Large intestine (tissue), 3 donors: ENCODE results near the gene TJP1. TPM values are rescaled to one million over a fixed set of nuclear protein-coding genes. Genes with fewer than 3 reads are reported as not detected.
"Not testable (repeated sequence)": the region's sequence is repeated elsewhere in the genome, so short reads cannot be mapped to it uniquely, and the experiment has no call there.

Experiments used
- DNase-seq, 2 donors: peaks; one replicate each; pipeline versions ENCODE4 v3.0.0 to v3.0.0-alpha.2; 2013
- H3K27ac ChIP-seq: one replicate; pipeline ENCODE4 v1.5.1; 2013; ENCODE audit warnings: low read length
- H3K27me3 ChIP-seq: 2 replicates; pipeline ENCODE4 v1.6.1; 2013; ENCODE audit warnings: low read length; ENCODE audit not compliant: control insufficient read depth, insufficient read depth
- H3K36me3 ChIP-seq: 2 replicates; pipeline ENCODE4 v1.6.1; 2013; ENCODE audit warnings: low read length; ENCODE audit not compliant: control insufficient read depth, insufficient read depth
- H3K4me1 ChIP-seq: one replicate; pipeline ENCODE4 v1.6.1; 2013; ENCODE audit warnings: low read length; ENCODE audit not compliant: control insufficient read depth, insufficient read depth
- H3K4me3 ChIP-seq: one replicate; pipeline ENCODE4 v1.5.1; 2013; ENCODE audit warnings: low read length
- H3K9me3 ChIP-seq: one replicate; pipeline ENCODE4 v1.6.1; 2013; ENCODE audit warnings: mild to moderate bottlenecking, low read depth, low read length, moderate library complexity; ENCODE audit not compliant: control insufficient read depth
- WGBS: methylation state at CpG from one replicate; pipeline ENCODE4 v1.1.5; 2013; ENCODE audit warnings: low lambda C conversion rate; ENCODE audit not compliant: insufficient coverage; 5-methylcytosine and 5-hydroxymethylcytosine counted together
- polyA plus RNA-seq: library from polyadenylated mRNA; unstranded; fragments of 120-200 nt; gene quantifications from one replicate; pipeline ENCODE4 v1.2.1, GENCODE V29; 2013

Gene TJP1
- polyA plus RNA-seq, 1 donor, result 62.9 TPM

DNA sequence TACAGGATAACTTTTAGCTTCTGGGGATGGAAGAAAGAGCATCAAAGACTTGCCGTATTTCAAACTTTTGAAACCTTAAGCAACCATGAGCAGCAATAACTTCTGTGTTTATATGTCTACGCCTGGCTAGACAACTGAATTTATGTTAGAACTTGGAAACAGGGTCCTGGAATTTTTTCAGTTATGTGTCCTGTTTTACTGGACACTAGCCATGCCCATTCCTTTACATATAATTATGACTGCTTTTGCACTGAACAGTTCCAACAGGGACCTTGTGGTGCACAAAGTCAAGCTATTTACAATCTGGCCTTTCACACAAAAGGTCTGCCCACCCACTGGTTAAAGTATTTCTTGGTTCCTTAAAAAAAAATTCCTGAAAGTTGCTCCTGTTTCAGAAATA lies 37.1 kb downstream of the TJP1 start:
- WGBS, result no CpG with 5 or more reads among the region's 2 CpGs
- H3K36me3 ChIP-seq, result peaks cover 3% of the 10 kb centered on the region
- H3K27me3 ChIP-seq, result no peaks in the 10 kb centered on the region
- DNase-seq, result no peak
- no peaks in the 10 kb centered on the region for H3K4me1 ChIP-seq
- H3K27ac ChIP-seq, result no peak overlapping the region
- H3K4me3 ChIP-seq, result no peak overlapping the region
- no peaks in the 10 kb centered on the region for H3K9me3 ChIP-seq

DNA sequence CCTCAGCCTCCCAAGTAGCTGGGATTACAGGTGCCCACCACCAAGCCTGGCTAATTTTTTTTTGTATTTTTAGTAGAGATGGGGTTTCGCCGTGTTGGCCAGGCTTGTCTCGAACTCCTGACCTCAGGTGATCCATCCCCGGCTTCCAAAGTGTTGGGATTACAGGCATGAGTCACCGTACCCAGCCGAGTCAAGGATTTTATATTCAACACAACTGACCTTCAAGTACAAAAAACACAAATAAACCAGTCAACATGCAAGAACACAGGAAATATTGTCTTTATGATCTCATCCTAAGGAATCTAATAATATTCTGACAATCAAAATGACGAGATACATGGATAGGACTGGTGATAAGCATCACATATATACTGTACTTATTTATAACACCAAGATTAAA lies 37.9 kb downstream of the TJP1 start:
- H3K9me3 ChIP-seq, result no peaks in the 10 kb centered on the region
- H3K4me3 ChIP-seq, result no peak overlapping the region
- peaks cover 3% of the 10 kb centered on the region for H3K36me3 ChIP-seq
- no peak overlapping the region for H3K27ac ChIP-seq
- 100% methylated on average over 1 of the region's 7 CpGs for WGBS
- H3K27me3 ChIP-seq, result no peaks in the 10 kb centered on the region
- no peaks in the 10 kb centered on the region for H3K4me1 ChIP-seq
- DNase-seq, result no peak

DNA sequence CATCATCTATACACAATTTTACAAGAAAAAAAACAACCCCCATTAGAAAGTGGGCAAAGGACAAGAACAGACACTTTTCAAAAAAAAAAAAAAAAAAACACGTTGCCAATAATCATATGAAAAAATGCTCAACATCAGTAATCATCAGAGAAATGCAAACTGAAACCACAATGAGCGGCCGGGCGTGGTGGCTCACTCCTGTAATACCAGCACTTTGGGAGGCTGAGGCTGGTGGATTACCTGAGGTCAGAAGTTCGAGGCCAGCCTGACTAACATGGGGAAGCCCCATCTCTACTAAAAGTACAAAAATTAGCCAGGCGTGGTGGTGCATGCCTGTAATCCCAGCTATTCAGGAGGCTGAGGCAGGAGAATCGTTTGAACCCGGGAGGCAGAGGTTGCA lies 39.5 kb downstream of the TJP1 start:
- H3K4me1 ChIP-seq, DNase-seq, H3K36me3 ChIP-seq, H3K9me3 ChIP-seq, H3K4me3 ChIP-seq, H3K27me3 ChIP-seq, H3K27ac ChIP-seq: not testable (repeated sequence)
- WGBS, result no CpG with 5 or more reads among the region's 8 CpGs

DNA sequence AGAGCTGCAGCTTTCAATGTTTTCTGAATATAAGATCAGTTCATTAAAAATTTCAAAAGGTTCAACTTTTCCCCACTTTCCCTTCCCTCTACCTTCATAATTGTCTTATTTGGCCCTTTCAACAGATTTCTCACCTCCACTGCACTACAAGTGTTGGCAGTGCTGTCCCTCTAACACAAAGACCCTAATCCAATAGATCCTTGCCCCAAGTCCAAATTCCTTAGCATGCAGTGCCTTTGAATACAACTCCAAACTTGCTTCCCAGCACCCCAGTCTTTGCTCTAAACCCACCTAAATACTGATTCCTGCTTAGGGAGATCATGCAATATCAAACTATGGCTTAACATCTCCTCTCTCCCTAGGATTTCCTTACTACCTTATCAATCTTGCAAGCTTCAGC lies 43.9 kb downstream of the TJP1 start:
- H3K27me3 ChIP-seq, result no peaks in the 10 kb centered on the region
- no peak for DNase-seq

DNA sequence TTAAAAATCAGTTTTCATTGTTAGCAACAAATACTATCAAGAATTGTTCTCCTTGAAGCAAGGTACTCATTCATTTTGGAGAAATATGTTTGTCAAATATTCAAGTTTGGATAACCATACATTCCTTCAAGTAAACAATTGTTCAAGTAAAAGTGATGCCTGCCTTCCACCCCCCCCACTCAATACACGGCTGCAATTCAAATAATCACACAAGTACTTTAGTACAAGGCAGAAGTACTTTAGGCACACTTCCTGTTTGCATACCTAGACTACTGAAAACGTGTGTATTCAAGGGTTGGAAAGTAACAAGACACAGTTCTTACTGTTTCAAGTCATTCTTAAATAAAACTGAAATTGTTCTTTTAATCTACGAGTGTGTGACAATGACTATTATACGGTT lies 45.4 kb downstream of the TJP1 start:
- Histone ChIP-seq H3K36me3 (peaks cover 3% of the 10 kb centered on the region), H3K27ac (no peak overlapping the region), H3K4me3 (no peak overlapping the region), H3K27me3 (no peaks in the 10 kb centered on the region), H3K9me3 (no peaks in the 10 kb centered on the region), H3K4me1 (no peaks in the 10 kb centered on the region)
- no peak for DNase-seq
- 78% methylated on average over 3 of the region's 4 CpGs for WGBS

More for the DNA sequence above, 43.9 kb downstream of the TJP1 start:
- peaks cover 3% of the 10 kb centered on the region for H3K36me3 ChIP-seq
- H3K27ac ChIP-seq, result no peak overlapping the region
- H3K9me3 ChIP-seq, result no peaks in the 10 kb centered on the region
- no peaks in the 10 kb centered on the region for H3K4me1 ChIP-seq
- H3K4me3 ChIP-seq, result no peak overlapping the region

DNA sequence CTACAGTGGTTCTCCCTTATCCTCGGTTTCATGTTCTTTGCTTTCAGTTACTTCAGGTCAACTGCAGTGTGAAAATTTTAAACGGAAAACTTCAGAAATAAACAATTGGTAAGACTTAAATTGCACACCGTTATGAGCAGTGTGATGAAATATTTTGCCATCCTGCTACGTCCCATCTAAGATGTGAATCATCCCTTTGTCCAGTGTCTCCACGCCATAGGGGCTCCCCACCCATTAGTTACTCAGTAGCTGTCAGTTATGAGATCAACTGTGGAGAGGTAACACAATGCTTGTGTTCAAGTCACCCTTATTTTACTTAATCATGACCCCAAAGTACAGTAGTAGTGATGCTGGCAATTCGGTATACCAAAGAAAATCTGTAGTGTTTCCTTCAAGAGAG lies 47.4 kb downstream of the TJP1 start:
- 100% methylated on average over 1 of the region's 6 CpGs for WGBS
- H3K27ac ChIP-seq, result no peak overlapping the region
- no peaks in the 10 kb centered on the region for H3K4me1 ChIP-seq
- H3K4me3 ChIP-seq, result no peak overlapping the region
- peaks cover 11% of the 10 kb centered on the region for H3K36me3 ChIP-seq
- H3K9me3 ChIP-seq, result no peaks in the 10 kb centered on the region
- DNase-seq, result no peak
- no peaks in the 10 kb centered on the region for H3K27me3 ChIP-seq

DNA sequence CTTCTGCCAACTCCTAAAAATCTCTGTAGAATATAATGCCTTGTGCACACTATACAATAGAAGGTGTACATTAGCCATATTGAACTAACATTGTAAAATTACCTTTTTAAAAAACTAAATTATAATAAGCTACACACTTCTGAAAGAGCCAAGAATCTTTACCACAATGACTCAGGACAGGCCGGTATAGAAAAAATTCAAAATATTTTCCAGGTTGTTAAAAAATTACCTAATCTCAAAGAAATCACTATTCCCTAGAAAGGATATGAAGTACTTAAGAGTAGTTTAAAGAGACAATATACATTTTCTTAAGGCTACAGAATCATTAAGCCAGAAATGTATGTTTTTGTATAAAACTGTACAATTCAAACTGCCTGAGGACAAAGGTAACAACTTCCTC lies 48.5 kb downstream of the TJP1 start:
- 100% methylated on average over 1 of the region's 1 CpG for WGBS
- DNase-seq, result no peak
- no peak overlapping the region for H3K27ac ChIP-seq
- H3K4me3 ChIP-seq, result no peak overlapping the region
- no peaks in the 10 kb centered on the region for H3K4me1 ChIP-seq
- peaks cover 18% of the 10 kb centered on the region for H3K36me3 ChIP-seq
- H3K27me3 ChIP-seq, result no peaks in the 10 kb centered on the region
- H3K9me3 ChIP-seq, result no peaks in the 10 kb centered on the region

DNA sequence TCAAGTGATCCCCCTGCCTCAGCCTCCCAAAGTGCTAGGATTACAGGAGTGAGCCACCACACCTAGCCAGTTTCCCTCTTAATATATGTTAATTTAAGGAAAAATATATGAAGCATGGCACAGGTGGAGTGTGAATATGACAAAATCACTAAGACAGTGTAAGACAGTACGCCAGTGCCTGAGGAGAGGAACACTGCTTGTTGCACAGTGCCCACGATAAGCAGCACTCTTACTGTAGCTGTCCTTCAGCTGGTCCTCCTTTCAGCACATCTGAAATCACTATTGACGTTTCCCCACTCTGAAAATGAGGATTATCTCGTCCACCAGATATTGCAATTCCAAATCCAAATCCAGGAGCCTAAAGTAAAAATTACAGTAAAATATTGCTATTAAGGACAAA lies 49.3 kb downstream of the TJP1 start:
- no peaks in the 10 kb centered on the region for H3K27me3 ChIP-seq
- H3K4me3 ChIP-seq, result no peak overlapping the region
- H3K27ac ChIP-seq, result no peak overlapping the region
- WGBS, result 86% methylated on average over 1 of the region's 4 CpGs
- H3K4me1 ChIP-seq, result no peaks in the 10 kb centered on the region
- H3K9me3 ChIP-seq, result no peaks in the 10 kb centered on the region
- no peak for DNase-seq
- H3K36me3 ChIP-seq, result peaks cover 22% of the 10 kb centered on the region

DNA sequence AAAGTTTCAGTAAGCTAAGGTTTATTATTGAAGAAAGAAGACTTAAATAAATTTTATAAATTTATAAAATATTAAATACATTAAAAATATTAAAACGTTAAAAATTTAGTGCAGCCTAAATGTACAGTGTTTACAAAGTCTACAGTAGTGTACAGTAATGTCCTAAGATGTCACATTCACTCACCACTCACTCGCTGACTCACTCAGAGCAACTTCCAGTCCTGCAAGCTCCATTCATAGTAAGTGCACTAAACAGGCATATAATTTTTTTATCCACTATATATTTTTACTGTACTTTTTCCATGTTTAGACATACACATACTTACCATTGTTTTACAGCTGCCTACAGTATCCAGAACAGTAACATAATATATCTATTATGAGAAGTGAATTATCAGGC lies 51.5 kb downstream of the TJP1 start:
- WGBS, result 72% methylated on average over 2 of the region's 2 CpGs
- Histone ChIP-seq H3K27me3 (no peaks in the 10 kb centered on the region), H3K4me3 (no peak overlapping the region), H3K9me3 (no peaks in the 10 kb centered on the region), H3K36me3 (peaks cover 37% of the 10 kb centered on the region), H3K27ac (no peak overlapping the region), H3K4me1 (no peaks in the 10 kb centered on the region)
- no peak for DNase-seq

DNA sequence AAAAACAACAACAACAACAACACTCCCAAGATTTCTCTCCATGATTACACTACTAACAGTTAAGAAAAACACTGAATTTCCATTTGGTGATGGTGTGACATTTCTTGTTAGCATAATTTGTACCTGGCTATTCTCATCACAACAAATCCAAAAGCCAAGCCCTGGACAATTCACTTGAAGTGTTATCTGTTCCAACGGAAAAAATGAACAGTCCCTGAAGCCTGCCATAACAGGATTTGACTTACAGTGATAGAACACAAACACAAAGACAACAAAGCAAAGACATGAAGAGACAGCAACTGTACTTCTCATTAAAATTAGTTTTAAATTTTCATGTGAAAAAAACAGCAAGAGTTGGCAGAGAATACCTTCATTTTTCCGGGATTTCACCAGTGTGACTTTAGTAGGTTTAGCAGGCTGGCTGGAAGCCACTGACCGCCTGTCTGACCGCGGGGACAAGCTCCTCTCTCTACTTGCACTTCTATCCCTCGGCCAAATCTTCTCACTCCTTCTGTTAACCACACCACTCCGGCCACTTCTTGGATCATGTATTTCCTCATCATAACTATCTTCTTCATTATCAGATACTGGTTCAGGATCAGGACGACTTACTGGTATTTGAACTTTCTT lies 56.3 kb downstream of the TJP1 start:
- WGBS, result 71% methylated on average over 1 of the region's 8 CpGs
- Histone ChIP-seq H3K9me3 (no peaks in the 10 kb centered on the region), H3K4me1 (no peaks in the 10 kb centered on the region), H3K27ac (no peak overlapping the region), H3K4me3 (no peak overlapping the region), H3K27me3 (no peaks in the 10 kb centered on the region), H3K36me3 (peaks cover 70% of the 10 kb centered on the region)
- DNase-seq, result no peak

DNA sequence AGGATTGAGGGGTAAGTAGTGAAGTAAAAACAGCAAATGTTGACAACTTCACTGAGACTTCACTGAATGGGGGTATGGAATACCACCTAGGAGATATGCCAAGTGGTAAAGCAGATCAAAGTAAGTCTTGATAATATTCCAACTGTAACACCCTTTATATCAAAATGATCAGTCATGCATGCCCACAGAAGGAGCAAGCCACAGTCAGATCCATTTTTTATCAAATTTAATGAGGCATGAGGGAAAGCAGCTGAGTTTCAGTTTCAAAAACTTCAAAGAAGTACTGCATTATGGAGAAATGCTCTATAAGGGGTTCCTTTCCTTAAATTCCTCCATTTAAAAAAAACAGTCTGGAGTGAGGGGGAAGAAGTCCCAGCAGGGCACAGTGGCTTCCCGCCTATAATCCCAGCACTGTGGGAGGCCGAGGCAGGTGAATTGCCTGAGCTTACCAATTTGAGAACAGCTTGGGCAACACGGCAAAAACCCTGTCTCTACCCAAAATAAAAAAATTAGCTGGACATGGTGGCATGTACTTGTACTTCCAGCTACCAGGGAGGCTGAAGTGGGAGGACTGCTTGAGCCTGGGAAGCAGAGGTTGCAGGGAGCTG lies 56.9 kb downstream of the TJP1 start:
- Histone ChIP-seq H3K36me3 (peaks cover 73% of the 10 kb centered on the region), H3K27ac (no peak overlapping the region), H3K9me3 (no peaks in the 10 kb centered on the region), H3K27me3 (no peaks in the 10 kb centered on the region), H3K4me1 (no peaks in the 10 kb centered on the region), H3K4me3 (no peak overlapping the region)
- no CpG with 5 or more reads among the region's 3 CpGs for WGBS
- no peak for DNase-seq
